GM12875 (cell line): ENCODE results near the gene STARD3.

Experiments
- H3K4me3 ChIP-seq: one replicate; pipeline ENCODE4 v1.5.1; 2011; ENCODE audit warnings: low read depth, low read length, control low read depth
- TF ChIP-seq, protein P1 (sequence below): IDR thresholded peaks from 2 replicates; pipeline ENCODE4 v1.5.1; 2011; ENCODE audit warnings: low read depth, mild to moderate bottlenecking, control low read depth, inconsistent platforms, low read length, moderate library complexity, borderline replicate concordance; ENCODE audit not compliant: insufficient read depth

Gene STARD3

DNA sequence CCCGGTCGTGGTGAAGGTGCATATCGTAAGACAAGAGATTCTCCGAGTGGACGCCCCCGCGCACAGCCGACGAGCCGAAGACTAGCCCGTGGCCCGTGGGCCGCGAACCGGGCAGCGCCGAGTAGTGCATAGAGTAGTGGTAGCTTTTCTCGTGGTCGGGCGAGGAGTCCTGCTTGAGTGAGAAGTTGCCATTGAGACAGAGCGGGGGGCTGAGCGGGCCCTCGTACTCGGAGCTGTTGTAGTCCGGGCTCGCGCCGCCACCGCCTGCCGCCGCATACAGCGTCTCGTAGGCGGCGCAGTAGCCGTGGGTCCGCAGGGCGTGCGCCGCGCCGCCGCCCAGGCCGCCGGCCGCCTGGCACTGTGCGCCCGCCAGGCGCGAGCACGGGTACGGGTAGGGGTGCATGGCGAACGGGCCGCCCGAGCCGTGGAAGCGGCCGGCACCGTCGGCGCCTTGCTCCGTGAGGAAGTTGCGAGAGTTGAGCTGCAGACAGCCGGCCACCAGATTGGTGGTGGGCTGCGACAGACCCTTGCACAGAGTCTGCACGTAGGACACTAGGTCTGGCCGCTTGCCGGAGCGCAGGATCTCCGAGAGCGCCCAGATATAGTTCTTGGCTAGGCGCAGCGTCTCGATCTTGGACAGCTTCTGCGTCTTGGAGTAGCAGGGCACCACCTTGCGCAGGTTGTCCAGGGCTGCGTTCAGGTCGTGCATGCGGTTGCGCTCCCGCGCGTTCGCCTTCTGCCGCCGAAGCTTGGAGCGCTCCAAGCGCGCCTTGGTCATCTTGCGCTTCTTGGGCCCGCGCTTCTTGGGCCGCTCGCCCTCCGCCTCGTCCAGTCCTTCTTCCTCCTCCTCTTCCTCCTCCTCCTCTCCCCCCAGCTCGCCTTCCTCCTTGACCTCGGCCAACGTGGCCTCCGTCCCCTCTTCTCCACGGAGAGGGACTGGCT lies 31.2 kb upstream of the STARD3 start:
- TF ChIP-seq, protein P1, sequence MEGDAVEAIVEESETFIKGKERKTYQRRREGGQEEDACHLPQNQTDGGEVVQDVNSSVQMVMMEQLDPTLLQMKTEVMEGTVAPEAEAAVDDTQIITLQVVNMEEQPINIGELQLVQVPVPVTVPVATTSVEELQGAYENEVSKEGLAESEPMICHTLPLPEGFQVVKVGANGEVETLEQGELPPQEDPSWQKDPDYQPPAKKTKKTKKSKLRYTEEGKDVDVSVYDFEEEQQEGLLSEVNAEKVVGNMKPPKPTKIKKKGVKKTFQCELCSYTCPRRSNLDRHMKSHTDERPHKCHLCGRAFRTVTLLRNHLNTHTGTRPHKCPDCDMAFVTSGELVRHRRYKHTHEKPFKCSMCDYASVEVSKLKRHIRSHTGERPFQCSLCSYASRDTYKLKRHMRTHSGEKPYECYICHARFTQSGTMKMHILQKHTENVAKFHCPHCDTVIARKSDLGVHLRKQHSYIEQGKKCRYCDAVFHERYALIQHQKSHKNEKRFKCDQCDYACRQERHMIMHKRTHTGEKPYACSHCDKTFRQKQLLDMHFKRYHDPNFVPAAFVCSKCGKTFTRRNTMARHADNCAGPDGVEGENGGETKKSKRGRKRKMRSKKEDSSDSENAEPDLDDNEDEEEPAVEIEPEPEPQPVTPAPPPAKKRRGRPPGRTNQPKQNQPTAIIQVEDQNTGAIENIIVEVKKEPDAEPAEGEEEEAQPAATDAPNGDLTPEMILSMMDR, result no peak
- no peak overlapping the region for H3K4me3 ChIP-seq

DNA sequence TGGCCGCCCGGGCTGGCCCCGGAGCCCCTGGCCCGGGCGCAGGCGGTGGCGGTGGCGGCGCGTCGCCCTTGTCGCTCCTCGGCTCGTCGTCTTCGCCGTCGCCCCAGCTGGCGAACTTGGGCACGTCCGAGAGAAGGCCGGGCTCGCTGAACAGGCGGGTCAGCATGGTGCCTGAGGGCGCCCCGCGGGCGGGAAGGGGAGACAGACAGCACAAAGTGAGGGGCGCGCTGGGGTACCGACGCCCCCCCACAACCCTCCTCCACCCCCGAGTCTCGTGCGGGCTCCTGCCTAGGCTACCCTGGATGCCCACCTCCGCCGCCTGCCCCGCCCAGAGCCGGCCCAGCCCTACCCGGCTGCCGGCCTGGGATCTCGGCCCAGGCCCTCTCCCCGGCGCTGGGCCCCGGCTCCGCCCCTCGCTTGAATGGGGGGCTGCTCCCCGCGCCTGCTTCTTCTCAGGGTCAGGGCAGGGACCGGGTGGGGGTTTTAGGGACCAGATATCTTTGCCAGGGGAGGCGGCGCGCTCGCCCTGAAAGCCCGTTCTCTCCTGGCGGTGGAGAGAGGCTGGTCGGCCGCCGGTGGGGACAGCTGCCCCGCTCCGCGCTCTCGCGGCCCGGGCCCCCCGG lies 30.4 kb upstream of the STARD3 start:
- TF ChIP-seq, protein P1, result no peak
- no peak overlapping the region for H3K4me3 ChIP-seq

DNA sequence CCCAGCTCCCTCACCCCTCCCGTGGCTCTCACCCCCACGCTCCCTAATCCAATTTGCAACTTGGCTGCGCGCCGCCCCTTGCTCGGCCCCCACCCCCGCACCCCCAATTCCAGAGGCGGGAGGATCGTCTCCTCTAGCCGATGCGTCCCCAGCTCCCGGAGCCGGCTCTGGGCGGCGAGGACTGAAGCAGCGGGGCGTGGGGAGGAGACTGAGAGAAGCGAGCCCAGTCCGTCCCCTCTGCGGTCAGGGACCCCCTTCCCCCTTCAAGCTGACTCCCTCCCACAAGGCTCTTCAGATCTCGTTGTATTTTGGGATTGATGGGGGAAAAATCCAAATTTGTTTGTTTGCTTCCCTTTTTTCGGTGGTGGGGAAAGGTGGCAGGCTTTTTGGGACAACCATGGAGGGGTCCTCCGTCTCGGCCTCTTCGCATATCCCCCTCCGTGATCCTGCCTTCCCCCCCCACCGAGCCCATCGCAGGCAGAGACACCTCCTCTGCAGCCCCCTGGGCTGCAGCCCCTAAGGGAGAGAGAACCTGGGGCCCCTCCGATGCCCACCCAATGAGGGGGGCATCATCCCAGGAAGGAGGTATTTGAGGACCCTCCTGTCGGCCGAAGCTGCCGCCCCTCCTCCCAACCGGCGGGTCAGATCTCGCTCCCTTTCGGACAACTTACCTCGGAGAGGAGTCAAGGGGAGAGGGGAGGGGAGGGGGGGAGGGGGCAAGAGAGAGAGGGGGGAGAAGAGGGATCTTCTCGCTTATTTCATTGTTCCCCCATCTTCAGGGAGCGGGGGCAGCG lies 29.7 kb upstream of the STARD3 start:
- TF ChIP-seq, protein P1, result no peak
- no peak overlapping the region for H3K4me3 ChIP-seq

DNA sequence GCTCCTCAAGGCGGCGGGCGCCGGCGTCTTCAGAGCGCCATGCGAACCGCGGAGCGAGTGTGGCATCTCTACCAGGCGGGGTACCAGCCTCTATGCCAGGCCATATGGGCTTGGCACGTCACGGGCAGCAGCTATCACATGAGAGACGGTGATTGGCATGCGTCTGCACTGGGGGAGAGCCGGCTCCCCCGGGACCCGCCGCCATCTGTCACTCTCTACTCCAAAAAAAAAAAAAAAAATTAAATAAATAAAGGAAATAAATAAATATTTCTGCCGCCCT lies 29.2 kb upstream of the STARD3 start, which contains the start of gene NEUROD2:
NEUROD2 (minus strand) TSS at position 70 of the 280 bp plus-strand sequence. CDS start 1,321 bp downstream, outside the sequence.
- TF ChIP-seq, protein P1, result no peak
- H3K4me3 ChIP-seq, result no peak within 1 kb of the TSS

DNA sequence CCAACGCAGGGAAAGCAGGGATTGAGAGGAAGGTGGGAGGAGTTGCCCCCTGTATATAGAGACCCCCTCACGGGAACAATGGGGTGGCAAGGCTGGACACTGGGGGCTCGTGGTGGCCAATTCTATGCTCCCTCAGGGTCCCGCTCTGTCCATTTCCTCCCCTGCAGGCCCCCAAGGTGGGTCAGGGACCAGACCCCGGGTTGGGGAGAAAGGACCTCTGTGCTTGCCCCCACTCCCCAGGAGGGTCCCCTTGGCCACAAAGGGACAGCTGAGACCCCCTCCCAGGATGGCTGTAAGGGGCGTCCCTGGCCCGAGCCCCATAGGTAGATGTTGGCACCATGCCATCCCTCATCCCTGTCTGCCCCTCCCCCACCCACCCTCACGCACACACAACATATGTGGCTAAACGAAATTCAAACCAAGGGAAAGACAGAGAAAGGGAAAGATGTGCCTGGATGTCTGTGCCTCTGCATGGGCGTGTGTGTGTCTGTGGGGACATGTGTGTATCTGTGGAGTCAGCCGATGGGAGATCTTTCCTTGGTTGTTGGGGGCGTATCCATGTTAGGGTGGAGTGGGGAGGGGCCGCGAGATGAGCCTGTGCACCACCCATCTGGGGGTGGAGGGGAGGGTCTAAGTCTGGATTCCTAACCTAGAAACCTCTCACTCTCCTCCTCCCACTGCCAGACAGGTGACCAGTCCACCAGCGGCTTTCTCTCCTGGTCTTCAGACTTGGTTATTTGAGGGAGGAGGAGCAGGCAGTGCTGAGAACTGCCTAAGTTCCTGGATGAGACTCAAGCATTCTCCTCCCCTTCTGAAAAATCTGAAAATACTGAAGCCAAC lies 28.6 kb upstream of the STARD3 start:
- TF ChIP-seq, protein P1, result no peak
- H3K4me3 ChIP-seq, result no peak overlapping the region

DNA sequence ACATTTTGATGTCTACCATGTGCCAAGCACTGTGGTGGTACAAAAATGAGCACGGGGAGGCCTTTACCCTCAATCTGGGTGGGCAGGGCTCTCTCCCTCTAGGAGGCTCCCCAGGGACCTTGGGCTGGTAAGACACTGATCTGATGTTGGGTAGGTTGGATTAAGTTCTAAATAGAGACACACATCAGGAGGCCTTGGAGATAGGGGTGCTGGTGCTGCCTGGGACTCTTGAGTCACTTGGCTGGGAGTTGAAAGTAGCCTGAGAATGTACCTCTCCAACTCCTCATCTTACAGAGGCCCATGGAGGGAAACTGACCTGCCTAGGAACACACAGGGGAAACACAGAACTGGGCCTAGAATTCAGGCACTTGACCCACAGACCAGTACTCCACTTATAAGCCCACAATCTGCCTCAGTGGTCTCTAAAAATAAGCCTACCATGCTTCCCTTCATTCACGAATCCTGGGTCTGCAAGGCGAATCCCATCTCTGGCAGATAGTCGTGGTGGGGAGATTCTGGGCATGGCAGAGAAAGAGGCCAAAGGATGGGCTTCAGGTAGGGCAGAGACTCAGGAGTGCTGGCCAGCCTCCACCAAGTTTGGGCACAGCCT lies 27.4 kb upstream of the STARD3 start:
- TF ChIP-seq, protein P1, result no peak
- no peak overlapping the region for H3K4me3 ChIP-seq
